Fibroblast of villous mesenchyme (primary cell): ENCODE measurements around the gene CDC20. TPM values are rescaled to one million over a fixed set of nuclear protein-coding genes. Genes with fewer than 3 reads are reported as not detected.

Experiments
- DNase-seq: peaks from one replicate; pipeline ENCODE4 v3.0.0-alpha.2; 2010; ENCODE audit warnings: low read depth
- H3K4me3 ChIP-seq: 2 replicates; pipeline ENCODE4 v1.5.1; 2011; ENCODE audit warnings: low read depth, mild to moderate bottlenecking, low read length
- total RNA-seq: library from RNA; depleted of rRNA; stranded (reverse); fragments of >200 nt; gene quantifications from 2 replicates; pipeline ENCODE4 v1.2.3, GENCODE V29; 2012
- TF ChIP-seq, protein P1 (sequence below): IDR thresholded peaks from 2 replicates; pipeline ENCODE4 v1.5.1; 2012; ENCODE audit warnings: low read depth, mild to moderate bottlenecking, low read length; ENCODE audit not compliant: insufficient read depth

CDC20 gene
- total RNA-seq, 1 donor = 51.8 TPM

DNA sequence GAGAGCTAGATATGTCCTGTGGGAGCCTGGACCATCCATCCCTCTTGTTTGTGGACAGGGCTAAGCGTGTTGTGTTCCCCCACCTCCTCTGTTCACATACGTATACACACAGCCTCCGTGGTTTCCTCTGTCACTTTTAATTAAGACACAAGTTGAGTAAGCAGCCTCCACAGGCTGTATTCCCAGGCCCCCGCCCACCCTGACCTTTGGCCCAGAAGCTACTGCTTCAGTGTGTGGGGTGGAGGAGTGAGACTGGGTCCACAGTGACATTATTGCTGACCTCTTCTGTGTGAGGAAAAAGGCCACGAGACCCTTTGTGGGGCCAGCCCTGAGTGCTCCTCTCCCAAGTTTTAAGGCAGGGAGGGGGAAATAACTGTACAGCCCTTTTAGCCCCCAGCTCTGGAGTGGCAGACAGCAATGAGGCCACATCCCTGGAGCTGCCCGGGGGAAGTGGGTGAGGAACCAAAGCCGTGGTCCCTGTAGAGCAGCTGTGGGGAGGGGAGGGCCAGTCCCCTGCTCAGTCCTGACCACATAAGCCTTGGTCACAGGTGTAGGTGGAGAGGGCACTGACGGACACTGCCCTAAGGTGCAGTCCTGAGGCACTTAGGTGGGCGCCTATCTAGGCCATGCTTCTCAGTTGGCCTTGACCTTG, 4.6 kb downstream of the CDC20 start:
- no peak overlapping the region for H3K4me3 ChIP-seq
- TF ChIP-seq, protein P1, sequence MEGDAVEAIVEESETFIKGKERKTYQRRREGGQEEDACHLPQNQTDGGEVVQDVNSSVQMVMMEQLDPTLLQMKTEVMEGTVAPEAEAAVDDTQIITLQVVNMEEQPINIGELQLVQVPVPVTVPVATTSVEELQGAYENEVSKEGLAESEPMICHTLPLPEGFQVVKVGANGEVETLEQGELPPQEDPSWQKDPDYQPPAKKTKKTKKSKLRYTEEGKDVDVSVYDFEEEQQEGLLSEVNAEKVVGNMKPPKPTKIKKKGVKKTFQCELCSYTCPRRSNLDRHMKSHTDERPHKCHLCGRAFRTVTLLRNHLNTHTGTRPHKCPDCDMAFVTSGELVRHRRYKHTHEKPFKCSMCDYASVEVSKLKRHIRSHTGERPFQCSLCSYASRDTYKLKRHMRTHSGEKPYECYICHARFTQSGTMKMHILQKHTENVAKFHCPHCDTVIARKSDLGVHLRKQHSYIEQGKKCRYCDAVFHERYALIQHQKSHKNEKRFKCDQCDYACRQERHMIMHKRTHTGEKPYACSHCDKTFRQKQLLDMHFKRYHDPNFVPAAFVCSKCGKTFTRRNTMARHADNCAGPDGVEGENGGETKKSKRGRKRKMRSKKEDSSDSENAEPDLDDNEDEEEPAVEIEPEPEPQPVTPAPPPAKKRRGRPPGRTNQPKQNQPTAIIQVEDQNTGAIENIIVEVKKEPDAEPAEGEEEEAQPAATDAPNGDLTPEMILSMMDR = no peak
- peak; percentile 11 for DNase-seq

DNA sequence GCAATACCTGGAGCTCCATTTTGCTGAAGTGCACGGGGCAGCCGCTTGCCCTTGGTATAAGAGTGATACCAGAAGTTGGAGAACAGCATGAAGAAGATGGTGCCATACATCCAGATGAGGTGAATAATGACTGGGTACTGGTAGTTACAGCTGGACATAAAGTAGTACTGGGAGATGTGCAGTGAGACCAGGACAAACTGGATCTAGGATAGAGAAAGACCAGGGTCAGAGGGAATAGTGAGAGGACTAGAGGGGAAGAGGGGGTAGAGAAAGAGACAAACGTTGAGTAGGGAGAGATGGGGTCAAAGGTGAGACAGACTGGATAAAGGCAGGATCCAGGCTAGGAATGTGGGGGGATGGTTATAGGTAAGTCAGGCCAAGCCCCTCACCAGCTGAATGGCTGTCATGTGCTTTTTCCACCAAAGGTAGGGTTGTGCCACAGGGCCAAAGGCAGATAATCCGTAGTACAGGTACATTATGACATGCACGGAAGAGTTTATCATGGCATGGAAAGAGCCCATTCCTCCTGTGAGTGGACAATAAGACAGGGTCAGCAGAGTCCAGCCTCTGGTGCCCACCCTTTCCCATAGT, 5.2 kb downstream of the CDC20 start:
- TF ChIP-seq, protein P1 = no peak
- DNase-seq = no peak
- H3K4me3 ChIP-seq = no peak overlapping the region

DNA sequence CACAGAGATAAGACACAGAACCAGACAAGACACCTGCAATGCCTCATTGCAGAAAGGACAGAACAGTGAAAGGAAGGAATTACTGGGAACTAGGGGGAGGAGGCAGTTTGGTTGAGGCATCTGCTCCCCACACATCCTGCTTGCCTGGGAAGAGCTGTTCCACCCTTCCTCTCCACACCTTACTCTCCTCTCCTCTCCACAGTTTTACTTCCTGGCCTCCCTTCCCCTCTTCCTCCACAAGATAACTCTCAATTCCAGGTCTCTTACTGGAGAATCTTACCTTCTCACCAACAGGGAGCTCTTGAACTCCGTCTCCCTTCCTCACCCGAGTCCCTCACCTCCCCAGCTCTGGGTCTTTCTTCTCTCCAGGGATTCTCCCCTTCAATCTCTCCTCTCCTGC, 6.9 kb downstream of the CDC20 start:
- H3K4me3 ChIP-seq = no peak overlapping the region
- no peak for DNase-seq
- TF ChIP-seq, protein P1 = no peak

DNA sequence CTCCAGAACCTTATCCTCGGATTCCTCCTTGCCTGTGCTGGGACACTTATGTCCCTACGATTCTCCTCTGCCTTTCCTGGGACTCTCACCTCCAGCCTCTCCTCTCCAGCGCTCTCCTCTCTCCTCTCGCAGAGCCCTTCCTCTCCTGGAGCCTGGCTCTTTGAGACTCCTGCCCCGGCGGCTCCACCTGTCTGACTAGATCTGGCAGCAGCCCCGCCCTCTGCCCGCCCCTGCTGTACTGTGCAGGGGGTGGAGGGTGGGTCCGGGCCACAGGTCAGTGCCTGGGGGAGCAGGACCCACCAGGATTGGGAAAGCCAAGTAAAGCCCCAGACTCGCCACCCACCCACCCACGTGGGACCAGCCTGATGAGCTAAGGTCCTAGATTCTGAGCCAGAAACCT, 7.4 kb downstream of the CDC20 start:
- peak overlapping the region; percentile 75 for H3K4me3 ChIP-seq
- TF ChIP-seq, protein P1 = no peak
- no peak for DNase-seq

DNA sequence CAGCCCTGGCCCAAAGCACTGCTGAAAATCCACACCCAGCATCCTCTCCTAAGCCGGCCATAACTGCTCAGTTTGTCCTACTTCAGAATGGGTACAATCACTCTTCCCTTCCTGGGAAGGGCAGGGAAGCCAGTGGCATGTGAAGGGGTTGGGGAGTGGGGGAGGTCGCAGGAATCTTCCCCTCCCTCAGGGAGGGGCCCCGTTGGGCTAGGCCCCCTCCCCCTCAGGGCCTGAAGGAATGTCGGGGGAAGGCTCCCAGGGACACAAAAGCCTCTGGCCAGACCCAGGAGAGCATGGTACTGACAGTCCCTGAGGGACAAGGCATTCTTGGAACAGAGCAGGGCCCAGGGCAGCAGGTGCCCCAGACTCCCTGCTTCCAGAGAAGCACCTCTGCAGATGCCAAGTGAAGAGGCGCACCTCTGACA, 7.8 kb downstream of the CDC20 start:
- TF ChIP-seq, protein P1 = no peak
- DNase-seq = no peak
- H3K4me3 ChIP-seq = peak overlapping the region; percentile 75

DNA sequence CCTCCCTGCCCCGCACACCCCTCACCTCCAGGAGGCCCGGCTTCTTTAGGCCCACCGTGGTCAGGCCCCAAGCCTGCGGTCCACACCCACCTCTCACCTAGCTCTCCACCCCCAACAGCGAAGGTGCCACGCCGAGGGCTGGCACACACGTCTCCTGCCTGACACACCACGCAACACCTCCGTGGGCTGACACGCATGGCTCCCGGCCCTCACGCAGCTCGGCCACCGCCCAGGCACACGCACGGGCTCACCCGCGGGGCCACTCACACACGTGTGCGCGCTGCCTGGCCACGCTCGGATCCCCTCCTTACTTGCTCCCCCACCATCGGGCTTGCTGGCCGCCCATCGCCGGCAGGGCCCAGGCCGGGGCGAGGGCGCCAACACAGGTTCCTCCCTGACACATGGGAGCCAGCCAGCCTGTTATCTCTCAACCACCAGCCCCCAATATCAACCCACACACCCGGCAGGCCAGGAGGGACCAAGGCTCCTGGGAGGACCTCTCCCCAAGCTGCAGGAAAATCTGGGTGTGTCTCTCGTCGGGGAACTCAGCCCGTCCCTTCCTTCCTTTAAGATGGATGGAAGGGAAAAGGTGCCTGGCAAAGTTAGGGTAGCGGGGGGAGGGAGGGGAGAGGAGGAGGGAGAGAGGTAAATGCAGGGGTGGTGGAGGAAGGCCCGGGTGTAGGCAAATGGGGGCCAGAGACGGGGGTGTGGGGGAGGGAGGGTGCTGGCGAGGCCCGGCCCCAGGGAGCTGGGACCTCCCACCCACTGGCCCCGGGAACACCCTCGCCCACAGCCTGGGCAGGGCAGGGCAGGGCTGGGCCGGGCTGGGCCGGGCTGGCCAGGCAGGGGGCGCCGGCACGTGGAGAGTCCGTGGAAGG, 8.5 kb downstream of the CDC20 start:
- TF ChIP-seq, protein P1 = no peak
- DNase-seq = no peak

More for the DNA sequence above, 8.5 kb downstream of the CDC20 start:
- peak overlapping the region; percentile 75 for H3K4me3 ChIP-seq
